Stimulated activated CD4-positive, alpha-beta T cell treated with anti-CD3 and anti-CD28 coated beads, TNF-alpha, amount 100 ng/mL, for 24 hours (primary cell): ENCODE results near the gene SPDEF.

Experiments used
- DNase-seq, 3 experiments: peaks; one replicate each; pipeline ENCODE4 v3.0.0-alpha.2; 2020; ENCODE audit warnings: low read depth in 3 of 3

SPDEF gene

GRCh38 chr6:34546551-34547321, 9.4 kb downstream of the SPDEF start:
- no peak for DNase-seq

GRCh38 chr6:34544776-34545471, 11.2 kb downstream of the SPDEF start:
- DNase-seq, result no peak

- DNase-seq, result no peak
Observed at GRCh38 chr6:34544052-34544604, 12.0 kb downstream of the SPDEF start.

GRCh38 chr6:34543421-34543820, 12.7 kb downstream of the SPDEF start:
- DNase-seq, result no peak

GRCh38 chr6:34540841-34541240, 15.3 kb downstream of the SPDEF start:
- DNase-seq, result no peak

GRCh38 chr6:34540222-34540621, 15.9 kb downstream of the SPDEF start:
- DNase-seq, result no peak

GRCh38 chr6:34539181-34539580, 16.9 kb downstream of the SPDEF start:
- DNase-seq, result no peak

- no peak for DNase-seq
Observed at GRCh38 chr6:34538581-34538980, 17.5 kb downstream of the SPDEF start.

GRCh38 chr6:34537922-34538550, 18.1 kb downstream of the SPDEF start:
- DNase-seq, result no peak

- no peak for DNase-seq
Observed at GRCh38 chr6:34536959-34537848, 18.9 kb downstream of the SPDEF start.

- DNase-seq, result no peak
Observed at GRCh38 chr6:34536251-34536958, 19.7 kb downstream of the SPDEF start.

GRCh38 chr6:34535646-34536045, 20.5 kb downstream of the SPDEF start:
- DNase-seq, result no peak

- DNase-seq, result no peak
Observed at GRCh38 chr6:34535199-34535598, 20.9 kb downstream of the SPDEF start.

GRCh38 chr6:34534656-34535055, 21.5 kb downstream of the SPDEF start:
- no peak for DNase-seq

- no peak for DNase-seq
Observed at GRCh38 chr6:34534146-34534545, 22.0 kb downstream of the SPDEF start.

- no peak for DNase-seq
Observed at GRCh38 chr6:34532230-34532629, 23.9 kb downstream of the SPDEF start.

- DNase-seq, result peak in 1 of 3 experiments; percentile 12
Observed at GRCh38 chr6:34531580-34532201, 24.4 kb downstream of the SPDEF start.

GRCh38 chr6:34530753-34531365, 25.3 kb downstream of the SPDEF start:
- no peak for DNase-seq

GRCh38 chr6:34529665-34530327, 26.3 kb downstream of the SPDEF start:
- DNase-seq, result no peak
